ENCODE data around the gene DOCK6.
"Not testable (repeated sequence)": the region's sequence is repeated elsewhere in the genome, so short reads cannot be mapped to it uniquely, and the experiment has no call there.

The DOCK6 gene

DNA sequence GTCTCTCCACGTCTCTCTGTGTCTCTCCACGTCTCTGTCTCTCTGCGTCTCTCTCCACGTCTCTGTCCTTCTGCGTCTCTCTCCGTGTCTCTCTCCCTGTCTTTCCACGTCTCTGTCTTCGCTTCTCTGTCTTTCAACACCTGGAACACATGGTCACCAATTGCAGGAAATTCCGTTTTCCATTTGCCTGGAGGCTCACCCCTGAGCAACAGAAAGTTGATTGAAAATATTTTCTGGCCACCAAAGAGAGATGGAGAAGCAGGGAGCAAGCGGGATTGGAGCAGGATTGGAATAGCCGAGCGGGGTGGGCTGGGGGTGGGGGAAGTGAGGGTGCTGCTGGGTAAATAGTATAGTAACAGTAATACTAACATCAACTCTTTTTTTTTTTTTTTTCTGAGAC, 66.6 kb downstream of the DOCK6 start:
- DNase-seq = no peak

- DNase-seq = no peak
These were observed 67.4 kb downstream of the DOCK6 start for GRCh38 chr19:11194656-11195558.

DNA sequence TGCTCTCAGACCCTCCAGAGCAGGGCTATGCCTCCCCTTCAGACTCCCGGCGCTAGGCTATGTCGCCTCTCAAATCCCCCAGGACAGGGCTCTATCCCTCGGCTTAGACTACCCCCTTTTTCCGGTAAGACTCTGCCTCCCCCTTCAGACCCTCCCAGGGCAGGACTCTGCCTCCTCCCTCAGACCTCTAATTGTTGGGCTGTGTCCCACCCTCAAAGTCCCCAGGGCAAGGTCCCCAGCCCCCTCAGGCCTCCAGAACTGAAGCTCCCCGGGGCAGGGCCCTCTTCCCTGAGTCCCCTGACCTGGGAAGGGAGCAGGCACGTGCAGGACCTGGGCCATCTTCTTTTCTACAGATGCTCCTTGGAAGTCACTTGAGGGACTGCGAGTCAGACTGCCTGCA, 68.2 kb downstream of the DOCK6 start:
- DNase-seq = no peak

DNA sequence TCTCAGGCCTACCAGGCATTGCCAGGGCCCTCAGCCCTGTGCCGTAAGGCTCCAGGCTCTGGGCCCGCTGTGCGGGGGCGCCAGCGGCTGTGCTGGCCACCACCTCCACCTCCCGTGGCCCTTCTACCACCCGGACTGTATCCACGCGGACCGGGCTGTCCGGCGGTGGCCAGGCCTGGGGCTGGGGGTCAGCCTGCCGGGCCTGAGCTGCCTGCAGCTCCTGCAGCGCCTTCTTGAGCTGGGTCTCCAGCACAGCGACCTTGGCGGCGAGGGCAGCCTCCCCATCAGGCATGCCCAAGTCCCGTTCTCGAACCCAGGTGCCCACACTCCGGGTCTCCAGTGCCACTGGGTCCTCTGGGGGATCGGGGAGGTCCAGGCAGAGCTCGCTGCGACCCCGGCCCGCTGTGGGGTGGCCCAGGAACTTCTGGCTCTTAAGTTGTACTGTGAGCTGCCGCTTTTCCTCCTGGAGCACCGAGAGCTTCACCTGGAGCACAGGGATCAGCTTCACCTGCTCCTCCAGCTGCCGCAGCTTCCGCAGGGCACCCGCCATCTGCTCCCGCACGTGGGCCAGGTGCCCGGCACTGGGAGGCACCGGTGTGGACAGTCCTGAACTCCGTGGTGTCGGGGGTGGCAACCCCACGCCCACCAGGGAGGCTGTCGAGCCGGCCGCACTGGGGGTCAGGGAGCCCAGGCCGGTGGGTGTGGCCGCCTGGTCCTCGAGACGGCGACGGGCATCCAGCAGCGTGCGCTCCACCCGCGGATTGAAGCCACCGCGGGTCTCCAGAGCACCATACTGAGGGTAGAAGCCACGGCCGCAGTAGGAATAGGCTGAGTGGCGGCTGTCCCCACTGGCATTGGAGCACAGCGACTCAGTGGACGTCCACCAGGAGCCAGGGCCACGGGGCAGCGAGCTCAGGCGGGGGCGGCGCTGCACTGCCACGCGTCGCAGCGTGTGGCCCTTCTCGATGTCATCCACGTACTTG, 69.1 kb downstream of the DOCK6 start:
- no peak for DNase-seq

DNA sequence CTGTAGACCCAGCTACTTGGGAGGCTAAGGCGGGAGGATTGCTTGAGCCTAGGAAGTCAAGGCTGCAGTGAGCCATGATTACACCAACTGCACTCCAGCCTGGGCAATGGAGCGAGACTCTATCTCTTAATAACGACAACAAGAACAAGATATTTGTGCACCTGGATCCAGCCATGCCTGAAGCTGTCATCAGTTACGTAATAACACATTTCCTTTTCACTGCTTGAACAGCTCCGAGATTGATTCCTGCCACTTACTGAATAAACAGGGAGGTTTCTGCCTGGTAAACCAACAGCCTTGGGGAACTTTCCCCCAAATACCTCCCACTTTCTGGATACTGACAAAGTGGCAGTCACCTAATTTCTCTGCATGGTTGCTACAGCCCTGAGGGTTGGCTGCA, 70.4 kb downstream of the DOCK6 start:
- DNase-seq = no peak

GRCh38 chr19:11191273-11191755, 71.0 kb downstream of the DOCK6 start:
- no peak for DNase-seq

DNA sequence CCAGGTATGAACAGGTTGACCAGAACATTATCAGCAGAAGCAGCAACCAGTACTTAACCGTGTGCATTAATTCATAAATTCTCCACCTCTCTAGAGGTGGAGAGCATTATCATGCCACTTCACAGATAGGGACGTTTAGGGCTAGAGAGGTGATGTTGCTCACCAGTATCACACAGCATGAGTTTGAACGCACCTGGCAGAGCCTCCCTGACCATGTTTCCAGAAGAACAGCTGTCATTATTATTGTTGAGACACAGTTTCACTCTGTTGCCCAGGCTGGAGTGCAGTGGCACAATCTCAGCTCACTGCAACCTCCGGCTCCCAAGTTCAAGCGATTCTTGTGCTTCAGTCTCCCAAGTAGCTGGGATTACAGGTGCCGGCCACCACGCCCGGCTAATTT, 71.8 kb downstream of the DOCK6 start:
- DNase-seq = no peak

DNA sequence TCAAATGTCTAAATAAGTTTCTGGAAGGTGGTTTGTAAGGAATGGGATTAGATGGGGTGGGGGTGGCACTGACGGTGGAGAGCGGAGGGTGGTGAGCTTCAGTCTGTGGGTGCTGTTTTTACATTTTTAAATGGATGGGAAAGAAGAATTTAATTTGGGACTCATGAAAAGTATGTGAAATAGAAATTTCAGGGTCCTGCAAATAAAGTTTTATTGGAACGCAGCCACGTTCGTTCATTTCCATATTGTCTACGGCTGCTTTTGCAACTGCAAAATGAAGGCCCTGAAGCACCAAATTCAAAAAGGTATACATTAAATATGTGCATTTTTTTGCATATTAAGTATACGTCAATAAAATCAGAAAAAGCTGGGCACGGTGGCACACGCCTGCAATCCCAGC, 74.9 kb downstream of the DOCK6 start:
- no peak for DNase-seq

- no peak for DNase-seq
These were observed 79.3 kb downstream of the DOCK6 start for GRCh38 chr19:11182994-11183393.

- no peak for DNase-seq
These were observed 80.8 kb downstream of the DOCK6 start for GRCh38 chr19:11181488-11181887.

DNA sequence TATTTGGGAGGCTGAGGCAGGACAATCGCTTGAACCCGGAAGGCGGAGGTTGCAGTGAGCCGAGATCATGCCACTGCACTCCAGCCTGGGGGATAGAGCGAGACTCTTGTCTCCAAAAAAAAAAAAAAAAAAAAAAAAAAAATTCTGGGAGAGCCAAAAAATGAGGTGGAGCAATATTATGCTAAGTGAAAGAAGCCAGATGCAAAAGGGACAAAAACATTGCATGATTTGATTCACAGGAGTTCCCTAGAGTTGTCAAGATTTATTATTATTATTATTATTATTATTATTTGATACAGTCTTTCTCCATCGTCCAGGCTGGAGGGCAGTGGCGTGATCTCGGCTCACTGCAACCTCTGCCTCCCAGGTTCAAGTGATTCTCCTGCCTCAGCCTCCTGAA, 81.3 kb downstream of the DOCK6 start:
- DNase-seq = not testable (repeated sequence)

DNA sequence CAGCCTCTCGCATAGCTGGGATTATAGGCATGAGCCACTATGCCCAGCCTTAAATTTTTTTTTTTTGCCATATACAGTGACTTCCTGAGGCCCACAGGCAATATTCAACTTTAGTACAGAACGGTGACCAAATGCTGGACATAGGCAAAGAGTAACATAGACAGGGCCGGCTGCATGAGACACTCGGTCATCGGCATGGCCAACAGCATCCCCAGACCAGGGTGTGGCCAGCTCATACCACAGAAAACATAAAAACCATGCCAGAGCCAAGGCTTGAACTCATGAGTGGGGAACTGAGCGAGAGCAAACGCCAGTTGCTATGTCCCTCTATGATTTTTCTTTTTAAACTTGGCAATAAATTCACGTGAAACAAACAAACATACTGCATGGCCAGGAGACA, 82.0 kb downstream of the DOCK6 start:
- no peak for DNase-seq

DNA sequence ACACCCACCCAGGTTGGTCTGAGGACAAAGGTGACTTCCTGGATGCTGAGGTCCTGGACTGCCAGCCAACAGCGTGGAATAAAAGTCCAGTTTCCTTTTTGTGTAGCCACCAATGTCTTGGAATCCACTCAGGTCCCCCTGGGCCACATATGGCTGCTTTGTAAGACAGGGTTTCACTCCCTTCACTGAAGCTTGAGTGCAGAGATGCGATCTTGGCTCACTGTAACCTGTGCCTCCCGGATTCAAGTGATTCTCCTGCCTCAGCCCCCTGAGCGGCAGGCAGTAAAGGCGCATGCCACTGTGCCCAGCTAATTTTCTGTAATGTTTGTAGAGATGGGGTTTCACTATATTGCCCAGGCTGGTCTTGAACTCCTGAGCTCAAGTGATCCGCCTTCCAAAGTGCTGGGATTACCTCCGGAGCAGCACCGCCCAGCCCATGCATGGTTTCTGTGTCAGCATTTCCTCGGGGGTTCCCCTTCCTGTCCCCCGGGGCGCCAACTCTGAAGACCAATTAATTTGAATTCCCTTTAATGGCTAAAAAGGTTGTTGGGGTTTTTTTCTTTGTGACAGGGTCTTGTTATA, 82.5 kb downstream of the DOCK6 start:
- no peak for DNase-seq

DNA sequence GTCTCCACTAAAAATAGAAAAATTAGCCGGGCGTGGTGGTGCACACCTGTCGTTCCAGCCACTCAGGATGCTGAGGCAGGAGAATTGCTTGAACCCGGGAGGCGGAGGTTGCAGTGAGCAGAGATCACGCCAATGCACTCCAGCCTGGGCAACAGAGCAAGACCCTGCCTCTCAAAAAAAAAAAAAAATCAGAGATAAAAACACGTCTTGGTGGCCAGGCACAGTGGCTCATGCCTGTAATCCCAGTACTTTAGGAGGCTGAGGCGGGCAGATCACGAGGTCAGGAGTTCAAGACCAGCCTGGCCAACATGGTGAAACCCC, 83.2 kb downstream of the DOCK6 start:
- DNase-seq = not testable (repeated sequence)

GRCh38 chr19:11177592-11177991, 84.7 kb downstream of the DOCK6 start:
- no peak for DNase-seq

- no peak for DNase-seq
These were observed 85.7 kb downstream of the DOCK6 start for GRCh38 chr19:11176466-11177193.

DNA sequence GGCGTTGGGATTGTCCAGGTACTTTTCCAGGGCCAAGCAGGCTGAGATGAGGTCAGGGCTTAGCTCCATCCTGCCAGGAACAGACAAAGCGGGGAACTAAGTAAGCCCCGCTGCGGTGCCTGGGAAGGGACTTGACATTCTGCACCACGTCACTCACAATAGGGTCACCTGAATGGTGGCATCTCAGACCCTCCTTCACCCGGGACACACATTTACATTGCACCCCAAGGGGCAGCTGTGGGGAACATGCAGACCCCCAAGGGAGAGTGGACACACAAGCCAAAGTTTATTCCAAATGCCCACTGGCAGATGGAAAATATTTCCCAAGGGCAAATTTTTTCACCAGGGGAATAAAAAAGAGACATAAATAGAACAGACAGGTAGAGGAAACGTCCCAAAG, 86.4 kb downstream of the DOCK6 start:
- DNase-seq = no peak

DNA sequence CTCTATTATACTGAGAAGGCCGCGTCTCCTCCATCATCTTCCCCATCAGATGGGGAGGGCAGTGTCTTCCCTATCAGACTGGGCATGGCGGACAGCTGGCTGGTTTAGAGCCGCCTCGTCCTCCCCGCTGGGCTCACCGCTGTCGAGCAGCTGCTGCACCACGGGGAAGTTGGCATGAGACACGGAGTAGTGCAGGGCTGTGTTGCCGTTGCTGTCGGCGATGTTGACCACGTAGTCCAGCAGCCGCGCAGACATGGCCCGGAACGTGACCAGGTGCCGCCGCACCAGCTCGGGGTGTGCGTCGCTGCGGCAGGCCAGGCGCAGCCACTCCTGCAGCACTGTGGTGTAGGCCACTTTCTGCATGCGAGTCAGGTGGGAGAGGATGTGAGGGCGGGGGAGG, 88.0 kb downstream of the DOCK6 start:
- no peak for DNase-seq

DNA sequence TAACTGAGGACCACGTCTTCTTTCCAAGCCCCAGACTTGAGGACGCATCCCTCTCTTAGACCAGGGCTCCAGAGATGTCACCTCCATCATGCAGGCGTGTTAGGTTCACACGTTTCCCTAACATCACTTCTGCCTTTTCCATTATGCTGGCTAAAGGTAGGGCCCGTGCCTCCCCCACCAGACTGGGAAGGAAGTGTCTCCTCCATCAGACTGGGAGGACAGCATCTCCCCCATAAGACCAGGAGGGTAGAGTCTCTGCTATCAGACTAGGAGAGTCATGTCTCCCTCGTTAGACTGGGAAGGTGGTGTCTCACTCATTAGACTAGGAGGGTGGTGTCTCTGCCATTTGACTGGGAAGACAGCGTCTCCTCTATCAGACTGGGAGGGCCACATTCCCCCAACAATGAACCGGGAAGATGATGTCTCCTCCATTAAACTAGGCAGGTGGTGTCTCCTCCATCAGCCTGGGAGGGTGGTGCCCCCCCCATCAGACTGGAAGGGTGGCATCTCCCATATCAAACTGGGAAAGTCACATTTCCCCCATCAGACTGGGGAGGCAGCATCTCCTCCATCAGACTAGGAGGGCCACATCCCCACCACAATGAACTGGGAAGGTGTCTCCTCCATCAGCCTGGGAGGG, 88.7 kb downstream of the DOCK6 start:
- DNase-seq = no peak

- no peak for DNase-seq
These were observed 89.7 kb downstream of the DOCK6 start for GRCh38 chr19:11172576-11172975.

- DNase-seq = no peak
These were observed 91.2 kb downstream of the DOCK6 start for GRCh38 chr19:11171144-11171543.
